SK-N-SH treated with all-trans-retinoic acid at 6 μM for 48 hours (cell line): ENCODE results near the gene MGAT5B.

ENCODE experiments used
- ATAC-seq: fragments of 200-7000 bp; cut with Tn5 transposase; 3 replicates; pipeline ENCODE4 v1.9.1; 2020; ENCODE audit warnings: mild to moderate bottlenecking, moderate library complexity
- ARNTL ChIP-seq: fragments of 450-650 bp; formaldehyde crosslinking; IDR thresholded peaks from 2 replicates; pipeline ENCODE4 v1.5.0; 2020; ENCODE audit warnings: low read depth, mild to moderate bottlenecking, moderate library complexity, borderline replicate concordance
- BACH2 ChIP-seq: fragments of 250-450 bp; sonication (Bioruptor Pico); IDR thresholded peaks from 2 replicates; pipeline ENCODE4 v1.9.0; 2021; ENCODE audit warnings: mild to moderate bottlenecking, borderline replicate concordance
- CSDC2 ChIP-seq: fragments of 250-450 bp; sonication (Bioruptor Pico); IDR thresholded peaks from 2 replicates; pipeline ENCODE4 v1.5.0; 2020; ENCODE audit warnings: mild to moderate bottlenecking, moderate library complexity
- OSR1 ChIP-seq: fragments of 250-450 bp; sonication (Bioruptor Pico); IDR thresholded peaks from 2 replicates; pipeline ENCODE4 v1.8.0; 2022; ENCODE audit warnings: moderate library complexity, mild to moderate bottlenecking, inconsistent platforms
- RARB ChIP-seq: fragments of 250-450 bp; sonication (Bioruptor Pico); IDR thresholded peaks from 2 replicates; pipeline ENCODE4 v1.8.0; 2021; ENCODE audit warnings: mild to moderate bottlenecking, moderate library complexity
- TCF4 ChIP-seq: fragments of 250-450 bp; sonication (Bioruptor Pico); IDR thresholded peaks from 2 replicates; pipeline ENCODE4 v1.8.0; 2021; ENCODE audit warnings: mild to moderate bottlenecking, moderate library complexity, borderline replicate concordance
- TOX ChIP-seq: fragments of 250-450 bp; sonication (Bioruptor Pico); IDR thresholded peaks from 2 replicates; pipeline ENCODE4 v1.8.0; 2021; ENCODE audit warnings: mild to moderate bottlenecking, moderate library complexity, borderline replicate concordance
- ZFP3 ChIP-seq: fragments of 250-450 bp; sonication (Bioruptor Pico); IDR thresholded peaks from 2 replicates; pipeline ENCODE4 v1.5.0; 2020; ENCODE audit warnings: mild to moderate bottlenecking, moderate library complexity
- ZFP30 ChIP-seq: fragments of 450-650 bp; formaldehyde crosslinking; IDR thresholded peaks from 2 replicates; pipeline ENCODE4 v1.5.0; 2022; ENCODE audit warnings: mild to moderate bottlenecking, moderate library complexity
- ZNF70 ChIP-seq: fragments of 450-650 bp; formaldehyde crosslinking; IDR thresholded peaks from 2 replicates; pipeline ENCODE4 v1.5.0; 2020; ENCODE audit warnings: mild to moderate bottlenecking, moderate library complexity
- TF ChIP-seq, protein P1 (sequence below): fragments of 250-450 bp; sonication (Bioruptor Pico); IDR thresholded peaks from 2 replicates; pipeline ENCODE4 v1.5.0; 2020; ENCODE audit warnings: mild to moderate bottlenecking, moderate library complexity
- TF ChIP-seq, protein P2 (sequence below): fragments of 250-450 bp; sonication (Bioruptor Pico); IDR thresholded peaks from 2 replicates; pipeline ENCODE4 v1.5.1; 2021; ENCODE audit warnings: mild to moderate bottlenecking, moderate library complexity
- TF ChIP-seq, protein P3 (sequence below): fragments of 250-450 bp; sonication (Bioruptor Pico); IDR thresholded peaks from 2 replicates; pipeline ENCODE4 v1.8.0; 2021; ENCODE audit warnings: low read depth, mild to moderate bottlenecking, moderate library complexity, borderline replicate concordance
- TF ChIP-seq, protein P4 (sequence below): fragments of 250-450 bp; sonication (Bioruptor Pico); IDR thresholded peaks from 2 replicates; pipeline ENCODE4 v1.8.0; 2020; ENCODE audit warnings: mild to moderate bottlenecking, moderate library complexity, borderline replicate concordance
- TF ChIP-seq, protein P5 (sequence below): fragments of 250-450 bp; sonication (Bioruptor Pico); IDR thresholded peaks from 2 replicates; pipeline ENCODE4 v1.5.1; 2020; ENCODE audit warnings: low read depth, mild to moderate bottlenecking, moderate library complexity

Gene MGAT5B

DNA sequence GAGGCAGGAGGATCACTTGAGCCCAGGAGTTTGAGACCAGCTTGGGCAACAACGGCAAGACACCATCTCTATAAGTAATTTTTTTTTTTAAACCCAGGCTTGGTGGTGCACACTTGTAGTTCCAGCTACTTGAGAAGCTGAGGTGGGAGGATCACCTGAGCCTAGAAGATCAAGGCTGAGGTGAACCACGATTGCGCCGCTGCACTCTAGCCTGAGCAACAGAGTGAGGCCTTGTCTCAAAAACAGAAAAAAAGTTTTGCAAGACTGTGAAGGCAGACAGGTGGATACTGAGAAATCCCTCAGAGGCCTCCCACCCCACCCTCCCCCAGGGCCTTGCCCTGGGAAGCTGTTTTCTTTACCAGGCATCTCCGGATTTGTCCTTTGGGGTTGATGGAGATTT lies 125.4 kb downstream of the MGAT5B start:
- TF ChIP-seq ZFP3 (no peak), ZNF70 (CRISPR knock-in tag) (no peak), ARNTL (CRISPR knock-in tag) (no peak), BACH2 (CRISPR knock-in tag) (no peak), TCF4 (CRISPR knock-in tag) (no peak), OSR1 (CRISPR knock-in tag) (no peak), CSDC2 (CRISPR knock-in tag) (no peak), ZFP30 (no peak)
- TF ChIP-seq, protein P1, sequence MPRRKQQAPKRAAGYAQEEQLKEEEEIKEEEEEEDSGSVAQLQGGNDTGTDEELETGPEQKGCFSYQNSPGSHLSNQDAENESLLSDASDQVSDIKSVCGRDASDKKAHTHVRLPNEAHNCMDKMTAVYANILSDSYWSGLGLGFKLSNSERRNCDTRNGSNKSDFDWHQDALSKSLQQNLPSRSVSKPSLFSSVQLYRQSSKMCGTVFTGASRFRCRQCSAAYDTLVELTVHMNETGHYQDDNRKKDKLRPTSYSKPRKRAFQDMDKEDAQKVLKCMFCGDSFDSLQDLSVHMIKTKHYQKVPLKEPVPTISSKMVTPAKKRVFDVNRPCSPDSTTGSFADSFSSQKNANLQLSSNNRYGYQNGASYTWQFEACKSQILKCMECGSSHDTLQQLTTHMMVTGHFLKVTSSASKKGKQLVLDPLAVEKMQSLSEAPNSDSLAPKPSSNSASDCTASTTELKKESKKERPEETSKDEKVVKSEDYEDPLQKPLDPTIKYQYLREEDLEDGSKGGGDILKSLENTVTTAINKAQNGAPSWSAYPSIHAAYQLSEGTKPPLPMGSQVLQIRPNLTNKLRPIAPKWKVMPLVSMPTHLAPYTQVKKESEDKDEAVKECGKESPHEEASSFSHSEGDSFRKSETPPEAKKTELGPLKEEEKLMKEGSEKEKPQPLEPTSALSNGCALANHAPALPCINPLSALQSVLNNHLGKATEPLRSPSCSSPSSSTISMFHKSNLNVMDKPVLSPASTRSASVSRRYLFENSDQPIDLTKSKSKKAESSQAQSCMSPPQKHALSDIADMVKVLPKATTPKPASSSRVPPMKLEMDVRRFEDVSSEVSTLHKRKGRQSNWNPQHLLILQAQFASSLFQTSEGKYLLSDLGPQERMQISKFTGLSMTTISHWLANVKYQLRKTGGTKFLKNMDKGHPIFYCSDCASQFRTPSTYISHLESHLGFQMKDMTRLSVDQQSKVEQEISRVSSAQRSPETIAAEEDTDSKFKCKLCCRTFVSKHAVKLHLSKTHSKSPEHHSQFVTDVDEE (CRISPR knock-in tag) = no peak
- TF ChIP-seq, protein P2, sequence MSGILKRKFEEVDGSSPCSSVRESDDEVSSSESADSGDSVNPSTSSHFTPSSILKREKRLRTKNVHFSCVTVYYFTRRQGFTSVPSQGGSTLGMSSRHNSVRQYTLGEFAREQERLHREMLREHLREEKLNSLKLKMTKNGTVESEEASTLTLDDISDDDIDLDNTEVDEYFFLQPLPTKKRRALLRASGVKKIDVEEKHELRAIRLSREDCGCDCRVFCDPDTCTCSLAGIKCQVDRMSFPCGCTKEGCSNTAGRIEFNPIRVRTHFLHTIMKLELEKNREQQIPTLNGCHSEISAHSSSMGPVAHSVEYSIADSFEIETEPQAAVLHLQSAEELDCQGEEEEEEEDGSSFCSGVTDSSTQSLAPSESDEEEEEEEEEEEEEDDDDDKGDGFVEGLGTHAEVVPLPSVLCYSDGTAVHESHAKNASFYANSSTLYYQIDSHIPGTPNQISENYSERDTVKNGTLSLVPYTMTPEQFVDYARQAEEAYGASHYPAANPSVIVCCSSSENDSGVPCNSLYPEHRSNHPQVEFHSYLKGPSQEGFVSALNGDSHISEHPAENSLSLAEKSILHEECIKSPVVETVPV = no peak
- TF ChIP-seq, protein P3, sequence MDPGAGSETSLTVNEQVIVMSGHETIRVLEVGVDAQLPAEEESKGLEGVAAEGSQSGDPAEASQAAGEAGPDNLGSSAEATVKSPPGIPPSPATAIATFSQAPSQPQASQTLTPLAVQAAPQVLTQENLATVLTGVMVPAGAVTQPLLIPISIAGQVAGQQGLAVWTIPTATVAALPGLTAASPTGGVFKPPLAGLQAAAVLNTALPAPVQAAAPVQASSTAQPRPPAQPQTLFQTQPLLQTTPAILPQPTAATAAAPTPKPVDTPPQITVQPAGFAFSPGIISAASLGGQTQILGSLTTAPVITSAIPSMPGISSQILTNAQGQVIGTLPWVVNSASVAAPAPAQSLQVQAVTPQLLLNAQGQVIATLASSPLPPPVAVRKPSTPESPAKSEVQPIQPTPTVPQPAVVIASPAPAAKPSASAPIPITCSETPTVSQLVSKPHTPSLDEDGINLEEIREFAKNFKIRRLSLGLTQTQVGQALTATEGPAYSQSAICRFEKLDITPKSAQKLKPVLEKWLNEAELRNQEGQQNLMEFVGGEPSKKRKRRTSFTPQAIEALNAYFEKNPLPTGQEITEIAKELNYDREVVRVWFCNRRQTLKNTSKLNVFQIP (CRISPR knock-in tag) = no peak
- TF ChIP-seq, protein P4, sequence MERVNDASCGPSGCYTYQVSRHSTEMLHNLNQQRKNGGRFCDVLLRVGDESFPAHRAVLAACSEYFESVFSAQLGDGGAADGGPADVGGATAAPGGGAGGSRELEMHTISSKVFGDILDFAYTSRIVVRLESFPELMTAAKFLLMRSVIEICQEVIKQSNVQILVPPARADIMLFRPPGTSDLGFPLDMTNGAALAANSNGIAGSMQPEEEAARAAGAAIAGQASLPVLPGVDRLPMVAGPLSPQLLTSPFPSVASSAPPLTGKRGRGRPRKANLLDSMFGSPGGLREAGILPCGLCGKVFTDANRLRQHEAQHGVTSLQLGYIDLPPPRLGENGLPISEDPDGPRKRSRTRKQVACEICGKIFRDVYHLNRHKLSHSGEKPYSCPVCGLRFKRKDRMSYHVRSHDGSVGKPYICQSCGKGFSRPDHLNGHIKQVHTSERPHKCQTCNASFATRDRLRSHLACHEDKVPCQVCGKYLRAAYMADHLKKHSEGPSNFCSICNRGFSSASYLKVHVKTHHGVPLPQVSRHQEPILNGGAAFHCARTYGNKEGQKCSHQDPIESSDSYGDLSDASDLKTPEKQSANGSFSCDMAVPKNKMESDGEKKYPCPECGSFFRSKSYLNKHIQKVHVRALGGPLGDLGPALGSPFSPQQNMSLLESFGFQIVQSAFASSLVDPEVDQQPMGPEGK (CRISPR knock-in tag) = no peak
- TF ChIP-seq, all 23 proteins: peak for 0
- no peak for ATAC-seq

DNA sequence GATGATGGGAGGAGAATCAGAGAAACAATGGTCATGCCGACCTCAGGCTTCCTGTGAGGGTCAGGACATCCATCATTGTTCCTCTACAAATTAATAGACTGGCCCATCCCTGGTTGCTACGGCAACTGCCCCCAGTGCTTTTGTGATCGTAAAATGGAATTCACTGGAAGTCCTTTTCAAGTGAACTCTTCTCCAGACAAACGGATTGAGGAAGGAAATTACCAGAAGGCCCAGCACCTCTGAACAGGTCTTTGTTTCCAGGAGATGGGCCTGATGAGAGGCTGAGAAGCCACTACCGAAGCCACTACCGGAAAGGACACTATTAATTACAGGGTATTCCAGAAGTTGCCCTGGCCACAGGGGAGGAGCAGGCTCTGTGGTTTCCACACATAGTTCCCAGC lies 126.0 kb downstream of the MGAT5B start:
- no peak for ATAC-seq
- TF ChIP-seq TOX (CRISPR knock-in tag) (no peak), BACH2 (CRISPR knock-in tag) (no peak), TCF4 (CRISPR knock-in tag) (no peak), RARB (no peak), ZNF70 (CRISPR knock-in tag) (no peak)
- TF ChIP-seq, protein P4 (CRISPR knock-in tag) = no peak
- TF ChIP-seq, protein P3 (CRISPR knock-in tag) = no peak
- TF ChIP-seq, protein P5, sequence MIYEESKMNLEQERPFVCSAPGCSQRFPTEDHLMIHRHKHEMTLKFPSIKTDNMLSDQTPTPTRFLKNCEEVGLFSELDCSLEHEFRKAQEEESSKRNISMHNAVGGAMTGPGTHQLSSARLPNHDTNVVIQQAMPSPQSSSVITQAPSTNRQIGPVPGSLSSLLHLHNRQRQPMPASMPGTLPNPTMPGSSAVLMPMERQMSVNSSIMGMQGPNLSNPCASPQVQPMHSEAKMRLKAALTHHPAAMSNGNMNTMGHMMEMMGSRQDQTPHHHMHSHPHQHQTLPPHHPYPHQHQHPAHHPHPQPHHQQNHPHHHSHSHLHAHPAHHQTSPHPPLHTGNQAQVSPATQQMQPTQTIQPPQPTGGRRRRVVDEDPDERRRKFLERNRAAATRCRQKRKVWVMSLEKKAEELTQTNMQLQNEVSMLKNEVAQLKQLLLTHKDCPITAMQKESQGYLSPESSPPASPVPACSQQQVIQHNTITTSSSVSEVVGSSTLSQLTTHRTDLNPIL (CRISPR knock-in tag) = no peak
